Transverse colon (tissue), 4 donors: Measurements from ENCODE around the gene PDE4D. TPM values are rescaled to one million over a fixed set of nuclear protein-coding genes. Genes with fewer than 3 reads are reported as not detected.

Experiments
- DNase-seq: peaks from one replicate; pipeline ENCODE4 v3.0.0-alpha.2; 2019
- H3K27ac ChIP-seq, 4 donors: fragments of 200-600 bp; sonication (generic); 2 replicates each; pipeline ENCODE4 v1.5.1; 2016 to 2018; ENCODE audit warnings: inconsistent platforms in 4 of 4
- H3K27me3 ChIP-seq: fragments of 200-600 bp; sonication (generic); 2 replicates; pipeline ENCODE4 v1.5.1; 2017; ENCODE audit warnings: inconsistent platforms
- H3K36me3 ChIP-seq, 4 donors: fragments of 200-600 bp; sonication (generic); 2 replicates each; pipeline ENCODE4 v1.5.1; 2017 to 2019; ENCODE audit warnings: inconsistent platforms in 4 of 4
- H3K4me1 ChIP-seq, 4 donors: fragments of 200-600 bp; sonication (generic); 2 replicates each; pipeline ENCODE4 v1.5.1; 2017 to 2020; ENCODE audit warnings: inconsistent platforms in 4 of 4
- H3K4me3 ChIP-seq, 4 donors: fragments of 200-600 bp; sonication (generic); 1 replicate in 1 of 4; 2 replicates in 3 of 4; pipeline versions ENCODE4 v1.5.1 to v1.6.1; 2017 to 2019; ENCODE audit warnings: inconsistent platforms in 4 of 4
- H3K9me3 ChIP-seq, 2 donors: fragments of 200-600 bp; sonication (generic); 2 replicates each; pipeline ENCODE4 v1.5.1; 2017 to 2019; ENCODE audit warnings: inconsistent platforms in 2 of 2
- EP300 ChIP-seq: sonication (generic); formaldehyde crosslinking; IDR thresholded peaks from one replicate; pipeline ENCODE4 v1.6.1; 2017; ENCODE audit warnings: antibody characterized with exemption, low read depth
- POLR2A ChIP-seq: fragments of 450-650 bp; IDR thresholded peaks from one replicate; pipeline ENCODE4 v1.6.1; 2016; ENCODE audit warnings: antibody characterized with exemption, mild to moderate bottlenecking, moderate library complexity
- POLR2AphosphoS5 ChIP-seq, 3 donors: sonication (generic); formaldehyde crosslinking; IDR thresholded peaks; one replicate each; pipeline ENCODE4 v1.6.1; 2016; ENCODE audit warnings: antibody characterized with exemption in 3 of 3
- WGBS, 2 donors: methylation state at CpG; one replicate each; pipeline ENCODE4 v1.1.5; 2018; ENCODE audit warnings: low coverage in 1 of 2; 5-methylcytosine and 5-hydroxymethylcytosine counted together
- in situ Hi-C, 4 donors: fragments of 200-750 bp; cut with MboI; loops; one replicate each; pipeline versions ENCODE4 v1.15.0 to v1.15.1; 2017; ENCODE audit warnings: low sequenced_read_pairs in 3 of 4, low pct_ligation_motif_present in 1 of 4, low pct_unique_long_range_greater_than_20kb in 1 of 4
- intact Hi-C: fragments of 100-400 bp; cut with DNase I; formaldehyde crosslinking; loops from one replicate; pipeline ENCODE4 v1.15.1; 2023; ENCODE audit warnings: low total_unique reads
- total RNA-seq, 4 donors: library from RNA; depleted of rRNA; stranded (reverse); fragments of >200 nt; gene quantifications; one replicate each; pipeline ENCODE4 v1.1.0, GENCODE V29; 2016
- TF ChIP-seq, protein P1 (sequence below), 5 experiments: fragments of 200-600 bp in 3 of 5; fragments of 450-650 bp in 2 of 5; sonication (generic) in 3 of 5; IDR thresholded peaks; 1 replicate in 2 of 5; 2 replicates in 3 of 5; pipeline ENCODE4 v1.5.1; 2016 to 2017; ENCODE audit warnings: antibody characterized with exemption in 5 of 5, inconsistent platforms in 3 of 5, mild to moderate bottlenecking in 2 of 5, moderate library complexity in 1 of 5

The PDE4D gene
- total RNA-seq, 4 donors from 2014 or later: 47.0 to 302 (median 73.6) TPM

DNA sequence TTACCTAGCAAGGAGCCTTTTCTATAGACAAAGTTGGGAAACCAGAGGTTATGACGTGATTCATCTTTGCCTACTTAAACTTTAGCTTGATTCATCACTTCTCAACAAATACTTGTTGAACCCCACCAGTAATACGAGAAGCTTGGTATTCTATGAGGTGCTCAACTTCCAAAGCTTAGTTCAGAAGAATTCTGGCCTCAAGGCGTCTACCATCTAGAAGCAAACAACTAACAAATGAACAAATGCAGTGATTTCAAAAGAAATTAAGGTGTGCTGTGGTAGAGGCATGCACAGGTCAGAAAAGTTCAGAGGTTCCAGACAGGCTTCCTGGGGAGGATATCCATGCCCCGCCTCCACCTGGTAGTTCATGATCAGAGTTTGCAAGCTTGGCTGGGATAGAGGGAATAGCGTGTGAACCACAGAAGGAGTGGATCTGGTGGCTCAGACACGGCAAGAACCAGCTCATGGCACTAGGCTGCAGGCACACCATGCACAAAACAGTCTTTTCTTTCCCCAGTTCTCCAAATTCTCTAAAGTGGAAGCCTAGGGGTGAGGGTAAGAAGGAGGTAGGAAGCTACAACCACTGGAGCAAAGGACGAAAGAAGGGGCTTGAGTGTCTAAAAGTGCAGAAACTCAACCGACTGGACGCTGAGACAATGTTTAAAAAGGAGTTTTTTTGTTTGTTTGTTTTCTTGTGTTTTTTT lies 837.6 kb downstream of the PDE4D start:
- Histone ChIP-seq H3K4me1 (no peaks in the 10 kb centered on the region), H3K9me3 (no peaks in the 10 kb centered on the region), H3K4me3 (no peak overlapping the region), H3K36me3 (no peaks in the 10 kb centered on the region), H3K27me3 (no peaks in the 10 kb centered on the region), H3K27ac (no peak overlapping the region)
- 86 to 89% methylated on average over 8 to 9 of the region's 9 CpGs for WGBS, 2 donors
- in situ Hi-C loops: no loop called here
- intact Hi-C loops: no loop called here
- no peak for DNase-seq
- no peak for TF ChIP-seq EP300
- TF ChIP-seq, protein P1, sequence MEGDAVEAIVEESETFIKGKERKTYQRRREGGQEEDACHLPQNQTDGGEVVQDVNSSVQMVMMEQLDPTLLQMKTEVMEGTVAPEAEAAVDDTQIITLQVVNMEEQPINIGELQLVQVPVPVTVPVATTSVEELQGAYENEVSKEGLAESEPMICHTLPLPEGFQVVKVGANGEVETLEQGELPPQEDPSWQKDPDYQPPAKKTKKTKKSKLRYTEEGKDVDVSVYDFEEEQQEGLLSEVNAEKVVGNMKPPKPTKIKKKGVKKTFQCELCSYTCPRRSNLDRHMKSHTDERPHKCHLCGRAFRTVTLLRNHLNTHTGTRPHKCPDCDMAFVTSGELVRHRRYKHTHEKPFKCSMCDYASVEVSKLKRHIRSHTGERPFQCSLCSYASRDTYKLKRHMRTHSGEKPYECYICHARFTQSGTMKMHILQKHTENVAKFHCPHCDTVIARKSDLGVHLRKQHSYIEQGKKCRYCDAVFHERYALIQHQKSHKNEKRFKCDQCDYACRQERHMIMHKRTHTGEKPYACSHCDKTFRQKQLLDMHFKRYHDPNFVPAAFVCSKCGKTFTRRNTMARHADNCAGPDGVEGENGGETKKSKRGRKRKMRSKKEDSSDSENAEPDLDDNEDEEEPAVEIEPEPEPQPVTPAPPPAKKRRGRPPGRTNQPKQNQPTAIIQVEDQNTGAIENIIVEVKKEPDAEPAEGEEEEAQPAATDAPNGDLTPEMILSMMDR (IDR thresholded peaks at IDR 0.05): no peak
- no peak for TF ChIP-seq POLR2A
- TF ChIP-seq POLR2AphosphoS5 (IDR thresholded peaks at IDR 0.05): no peak

GRCh38 chr5:59054963-59055528 lies 838.5 kb downstream of the PDE4D start:
- H3K9me3 ChIP-seq: no peaks in the 10 kb centered on the region
- H3K27ac ChIP-seq: no peak overlapping the region
- no peaks in the 10 kb centered on the region for H3K36me3 ChIP-seq
- H3K4me3 ChIP-seq: no peak overlapping the region
- WGBS, 2 donors: 90 to 100% methylated on average over 3 of the region's 3 CpGs
- H3K27me3 ChIP-seq: no peaks in the 10 kb centered on the region
- no peak for DNase-seq
- in situ Hi-C loops: no loop called here
- H3K4me1 ChIP-seq: no peaks in the 10 kb centered on the region
- TF ChIP-seq EP300 (no peak), POLR2AphosphoS5 (IDR thresholded peaks at IDR 0.05) (no peak)
- TF ChIP-seq, protein P1 (IDR thresholded peaks at IDR 0.05): no peak
- intact Hi-C loops: no loop called here

DNA sequence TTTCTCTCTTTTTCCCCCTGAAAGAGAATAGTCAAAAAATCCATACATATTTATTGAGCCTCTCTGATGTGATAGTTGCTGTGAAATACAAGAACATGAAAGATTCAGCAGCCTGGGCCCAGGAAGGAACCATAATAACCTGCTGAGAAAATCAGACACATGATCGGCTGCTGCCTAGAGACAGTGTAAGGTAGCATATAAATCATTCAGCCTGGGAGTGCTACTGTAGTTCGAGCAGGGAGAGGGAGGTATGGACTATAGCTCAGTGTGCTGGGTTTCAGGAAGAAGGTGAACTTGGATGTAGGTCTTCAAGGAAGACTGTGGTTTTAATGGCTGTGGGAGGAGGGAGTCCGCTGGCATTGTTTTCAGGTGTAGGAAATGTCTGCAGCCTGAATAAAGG lies 841.6 kb downstream of the PDE4D start:
- peaks cover 0 to 5% (median 0%) of the 10 kb centered on the region in 4 donors for H3K4me1 ChIP-seq
- intact Hi-C loops (no loop called here), in situ Hi-C loops (no loop called here)
- TF ChIP-seq POLR2AphosphoS5 (IDR thresholded peaks at IDR 0.05) (no peak), POLR2A (no peak), EP300 (no peak)
- TF ChIP-seq, protein P1 (IDR thresholded peaks at IDR 0.05): no peak
- 83 to 91% methylated on average over 3 of the region's 3 CpGs for WGBS, 2 donors
- H3K27ac ChIP-seq: no peak overlapping the region
- H3K27me3 ChIP-seq: no peaks in the 10 kb centered on the region
- H3K4me3 ChIP-seq: no peak overlapping the region
- no peaks in the 10 kb centered on the region for H3K9me3 ChIP-seq
- H3K36me3 ChIP-seq: no peaks in the 10 kb centered on the region
- no peak for DNase-seq

DNA sequence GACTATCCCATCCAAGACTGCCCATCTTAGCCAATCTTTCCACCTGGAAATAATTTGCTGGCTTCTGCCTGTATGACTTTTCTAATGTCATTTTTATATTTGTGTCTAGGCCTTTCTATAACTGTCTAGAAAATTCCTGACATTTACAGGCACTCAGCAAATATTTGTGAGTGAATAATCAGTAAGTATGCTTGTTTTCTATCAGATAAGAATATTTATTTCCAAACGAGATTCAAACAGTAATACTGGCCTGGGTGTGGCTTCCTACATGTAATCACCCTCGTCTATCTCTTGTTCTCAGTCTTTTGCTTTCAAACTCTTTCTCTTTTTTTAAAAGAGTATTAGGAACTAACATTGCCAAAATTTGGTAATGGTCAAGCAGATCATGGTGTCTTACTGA lies 844.4 kb downstream of the PDE4D start:
- TF ChIP-seq POLR2A: no peak
- no peak for TF ChIP-seq POLR2AphosphoS5 (IDR thresholded peaks at IDR 0.05)
- TF ChIP-seq, protein P1 (IDR thresholded peaks at IDR 0.05): no peak
- TF ChIP-seq EP300: no peak
- H3K9me3 ChIP-seq: no peaks in the 10 kb centered on the region
- H3K27ac ChIP-seq: no peak overlapping the region
- H3K4me3 ChIP-seq: no peak overlapping the region
- no peaks in the 10 kb centered on the region for H3K36me3 ChIP-seq
- intact Hi-C loops: no loop called here
- H3K27me3 ChIP-seq: no peaks in the 10 kb centered on the region
- in situ Hi-C loops: loop anchor here in 1 of 4 donors (25.0 kb wide), 1 partner anchor 113 kb away; no protein-coding TSS in a partner anchor
- WGBS, 2 donors: 14 to 30% methylated on average over 2 of the region's 2 CpGs
- DNase-seq: no peak
- H3K4me1 ChIP-seq: peaks cover 0 to 5% (median 0%) of the 10 kb centered on the region in 4 donors
